ENCODE results near the gene PDGFD. TPM values are rescaled to one million over a fixed set of nuclear protein-coding genes. Genes with fewer than 3 reads are reported as not detected.
A peak's percentile ranks its signal among the peaks of the same experiment; 100 is the strongest.

PDGFD gene
- polyA plus RNA-seq, 1 donor from 2014 or later: 1.0 TPM

DNA sequence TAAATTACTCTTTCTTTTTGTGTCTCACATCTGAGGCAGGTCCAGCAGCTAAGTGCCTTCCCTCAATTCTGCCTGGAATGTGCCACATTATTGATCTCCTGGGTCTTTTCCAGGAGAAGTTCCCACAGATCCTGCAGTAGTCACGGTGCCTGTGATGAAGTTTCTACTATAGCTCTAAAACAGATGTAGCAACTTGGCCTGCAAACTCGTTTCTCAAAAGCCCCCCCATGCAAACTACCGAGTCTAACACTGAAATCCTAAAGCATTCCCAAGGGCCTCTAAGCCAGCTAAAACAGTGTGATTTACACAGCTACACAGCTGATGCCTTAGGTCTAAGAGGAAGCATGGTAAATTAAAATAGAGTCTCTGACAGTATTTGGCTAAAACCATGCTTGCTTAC lies 73.2 kb downstream of the PDGFD start:
- H3F3A ChIP-seq (ENCODE audit: insufficient read depth, low read length, poor library complexity, severe bottlenecking): peaks cover 7% of the 10 kb centered on the region
- no peaks in the 10 kb centered on the region for H3K9me2 ChIP-seq (ENCODE audit: insufficient read depth, low read length)
- H3K9ac ChIP-seq (ENCODE audit: low read length): no peak overlapping the region
- H3K4me2 ChIP-seq (ENCODE audit: low read length): no peak overlapping the region
- TF ChIP-seq SMC3 (conservative IDR thresholded peaks at IDR 0.05; ENCODE audit: poor library complexity) (no peak), RAD21 (conservative IDR thresholded peaks at IDR 0.05) (no peak), EZH2 (IDR thresholded peaks at IDR 0.05; ENCODE audit: borderline replicate concordance, insufficient read depth, low read length, poor library complexity, severe bottlenecking) (no peak), EP300 (conservative IDR thresholded peaks at IDR 0.05; ENCODE audit: poor library complexity, severe bottlenecking) (no peak)
- TF ChIP-seq, protein P1, sequence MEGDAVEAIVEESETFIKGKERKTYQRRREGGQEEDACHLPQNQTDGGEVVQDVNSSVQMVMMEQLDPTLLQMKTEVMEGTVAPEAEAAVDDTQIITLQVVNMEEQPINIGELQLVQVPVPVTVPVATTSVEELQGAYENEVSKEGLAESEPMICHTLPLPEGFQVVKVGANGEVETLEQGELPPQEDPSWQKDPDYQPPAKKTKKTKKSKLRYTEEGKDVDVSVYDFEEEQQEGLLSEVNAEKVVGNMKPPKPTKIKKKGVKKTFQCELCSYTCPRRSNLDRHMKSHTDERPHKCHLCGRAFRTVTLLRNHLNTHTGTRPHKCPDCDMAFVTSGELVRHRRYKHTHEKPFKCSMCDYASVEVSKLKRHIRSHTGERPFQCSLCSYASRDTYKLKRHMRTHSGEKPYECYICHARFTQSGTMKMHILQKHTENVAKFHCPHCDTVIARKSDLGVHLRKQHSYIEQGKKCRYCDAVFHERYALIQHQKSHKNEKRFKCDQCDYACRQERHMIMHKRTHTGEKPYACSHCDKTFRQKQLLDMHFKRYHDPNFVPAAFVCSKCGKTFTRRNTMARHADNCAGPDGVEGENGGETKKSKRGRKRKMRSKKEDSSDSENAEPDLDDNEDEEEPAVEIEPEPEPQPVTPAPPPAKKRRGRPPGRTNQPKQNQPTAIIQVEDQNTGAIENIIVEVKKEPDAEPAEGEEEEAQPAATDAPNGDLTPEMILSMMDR (IDR thresholded peaks at IDR 0.05; ENCODE audit: poor library complexity, severe bottlenecking): no peak
- H3K27ac ChIP-seq (ENCODE audit: low read length): peak overlapping the region; percentile 65
- no peaks in the 10 kb centered on the region for H3K79me2 ChIP-seq (replicated peaks; ENCODE audit: insufficient read depth, low read length)
- H3K4me3 ChIP-seq (ENCODE audit: low read length): no peak overlapping the region
- no peak overlapping the region for H2AFZ ChIP-seq (ENCODE audit: low read depth, low read length)
- H4K20me1 ChIP-seq (ENCODE audit: insufficient read depth): no peaks in the 10 kb centered on the region
- no peaks in the 10 kb centered on the region for H3K36me3 ChIP-seq (ENCODE audit: insufficient read depth, low read length)
- no peaks in the 10 kb centered on the region for H3K9me3 ChIP-seq (ENCODE audit: low read length)
- H3K27me3 ChIP-seq (ENCODE audit: insufficient read depth, low read depth, low read length): no peaks in the 10 kb centered on the region

DNA sequence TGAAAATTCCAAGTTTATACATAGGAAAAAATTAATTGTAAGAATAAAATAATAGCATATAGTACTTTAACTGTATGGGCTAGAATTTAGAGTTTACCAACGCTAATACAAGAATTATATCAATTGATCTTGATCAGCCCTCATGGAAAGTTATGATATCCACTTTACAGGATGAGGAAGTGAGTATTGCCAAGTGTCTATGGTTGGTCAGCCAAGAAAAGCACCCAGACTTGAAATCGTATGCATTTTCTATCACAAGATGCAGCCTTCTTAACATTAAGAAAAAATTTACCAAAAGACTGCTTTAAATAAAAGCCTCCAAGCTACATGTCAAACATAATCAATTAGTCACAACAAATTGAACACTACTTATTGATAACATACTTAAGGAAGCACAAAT lies 74.5 kb downstream of the PDGFD start:
- Histone ChIP-seq H3F3A (ENCODE audit: insufficient read depth, low read length, poor library complexity, severe bottlenecking) (peaks cover 7% of the 10 kb centered on the region), H3K9me3 (ENCODE audit: low read length) (no peaks in the 10 kb centered on the region), H4K20me1 (ENCODE audit: insufficient read depth) (no peaks in the 10 kb centered on the region), H3K4me3 (ENCODE audit: low read length) (no peak overlapping the region), H3K79me2 (replicated peaks; ENCODE audit: insufficient read depth, low read length) (no peaks in the 10 kb centered on the region), H3K36me3 (ENCODE audit: insufficient read depth, low read length) (no peaks in the 10 kb centered on the region), H3K27me3 (ENCODE audit: insufficient read depth, low read depth, low read length) (no peaks in the 10 kb centered on the region), H3K4me2 (ENCODE audit: low read length) (no peak overlapping the region), H3K9ac (ENCODE audit: low read length) (no peak overlapping the region), H3K9me2 (ENCODE audit: insufficient read depth, low read length) (no peaks in the 10 kb centered on the region), H3K27ac (ENCODE audit: low read length) (no peak overlapping the region), H2AFZ (ENCODE audit: low read depth, low read length) (no peak overlapping the region)
- TF ChIP-seq EZH2 (IDR thresholded peaks at IDR 0.05; ENCODE audit: borderline replicate concordance, insufficient read depth, low read length, poor library complexity, severe bottlenecking) (no peak), RAD21 (conservative IDR thresholded peaks at IDR 0.05) (no peak), REST (IDR thresholded peaks at IDR 0.05; ENCODE audit: borderline replicate concordance) (no peak), POLR2AphosphoS5 (IDR thresholded peaks at IDR 0.05) (no peak), MXI1 (conservative IDR thresholded peaks at IDR 0.05; ENCODE audit: poor library complexity, severe bottlenecking) (no peak)
- TF ChIP-seq, protein P1 (IDR thresholded peaks at IDR 0.05; ENCODE audit: poor library complexity, severe bottlenecking): no peak

Data from neural cell (in vitro differentiated cells).